HepG2 (cell line): Measurements from ENCODE around the gene CNN3. TPM values are rescaled to one million over a fixed set of nuclear protein-coding genes. Genes with fewer than 3 reads are reported as not detected.

Experiments used
- FOXO1 ChIP-seq: sonication (generic); formaldehyde crosslinking; IDR thresholded peaks from 2 replicates; pipeline ENCODE4 v1.4.0; 2020; ENCODE audit warnings: missing genetic modification reagents
- GABPB1 ChIP-seq: IDR thresholded peaks from 2 replicates; pipeline ENCODE4 v1.6.1; 2016; ENCODE audit warnings: mild to moderate bottlenecking, missing genetic modification reagents, moderate library complexity, missing compliant biosample characterization
- HBP1 ChIP-seq: IDR thresholded peaks from 2 replicates; pipeline ENCODE4 v1.6.1; 2016; ENCODE audit warnings: low read depth, control low read depth
- HDAC2 ChIP-seq: sonication (generic); formaldehyde crosslinking; IDR thresholded peaks from 2 replicates; pipeline ENCODE4 v1.4.0; 2020; ENCODE audit warnings: missing genetic modification reagents
- HIVEP1 ChIP-seq: sonication (generic); formaldehyde crosslinking; IDR thresholded peaks from 2 replicates; pipeline ENCODE4 v1.4.0; 2020; ENCODE audit warnings: mild to moderate bottlenecking, missing genetic modification reagents
- KDM3A ChIP-seq: IDR thresholded peaks from 2 replicates; pipeline ENCODE4 v1.6.1; 2018; ENCODE audit warnings: low read depth, missing compliant biosample characterization
- KDM5B ChIP-seq: sonication (generic); formaldehyde crosslinking; IDR thresholded peaks from 2 replicates; pipeline ENCODE4 v1.4.0; 2020; ENCODE audit warnings: missing genetic modification reagents, mild to moderate bottlenecking, borderline replicate concordance
- KDM6A ChIP-seq: IDR thresholded peaks from 2 replicates; pipeline ENCODE4 v1.6.1; 2016; ENCODE audit warnings: low read depth
- KLF15 ChIP-seq: sonication (generic); formaldehyde crosslinking; IDR thresholded peaks from 2 replicates; pipeline ENCODE4 v1.8.1; 2023; ENCODE audit warnings: borderline replicate concordance, mild to moderate bottlenecking, inconsistent platforms, missing genetic modification reagents, mixed read lengths
- POLR2AphosphoS2 ChIP-seq: IDR thresholded peaks from 2 replicates; pipeline ENCODE4 v1.6.1; 2011; ENCODE audit warnings: low read depth, low read length, improper control_type of control experiment
- RBM22 ChIP-seq: fragments of 200-400 bp; formaldehyde crosslinking; optimal IDR thresholded peaks from 2 replicates; pipeline ENCODE3; 2017; ENCODE audit warnings: mild to moderate bottlenecking, low read length, moderate library complexity
- TFAP4 ChIP-seq: sonication (generic); IDR thresholded peaks from 2 replicates; pipeline ENCODE4 v1.6.1; 2016; ENCODE audit warnings: low read depth, borderline replicate concordance
- THAP9 ChIP-seq: sonication (generic); formaldehyde crosslinking; IDR thresholded peaks from 2 replicates; pipeline ENCODE4; 2020; ENCODE audit warnings: missing genetic modification reagents, mild to moderate bottlenecking, borderline replicate concordance
- ZBTB14 ChIP-seq: sonication (generic); formaldehyde crosslinking; IDR thresholded peaks from 2 replicates; pipeline ENCODE4 v1.4.0; 2020; ENCODE audit warnings: missing genetic modification reagents
- ZNF205 ChIP-seq: IDR thresholded peaks from 2 replicates; pipeline ENCODE4 v1.6.1; 2018; ENCODE audit warnings: missing biosample characterization, missing genetic modification reagents
- ZNF24 ChIP-seq: fragments of 450-650 bp; IDR thresholded peaks from 2 replicates; pipeline ENCODE4 v1.6.1; 2017; ENCODE audit warnings: antibody characterized with exemption, mild to moderate bottlenecking
- ZNF275 ChIP-seq: sonication (generic); formaldehyde crosslinking; IDR thresholded peaks from 2 replicates; pipeline ENCODE4 v1.8.0; 2022; ENCODE audit warnings: missing genetic modification reagents, mild to moderate bottlenecking, inconsistent platforms, borderline replicate concordance
- ZNF33A ChIP-seq: sonication (generic); formaldehyde crosslinking; IDR thresholded peaks from 2 replicates; pipeline ENCODE4 v1.5.1; 2020; ENCODE audit warnings: missing genetic modification reagents, mild to moderate bottlenecking, moderate library complexity, borderline replicate concordance
- ZNF501 ChIP-seq: sonication (generic); formaldehyde crosslinking; IDR thresholded peaks from 2 replicates; pipeline ENCODE4 v1.5.1; 2020; ENCODE audit warnings: mild to moderate bottlenecking, moderate library complexity, missing genetic modification reagents
- ZNF607 ChIP-seq: sonication (generic); formaldehyde crosslinking; IDR thresholded peaks from 2 replicates; pipeline ENCODE4 v1.5.1; 2020; ENCODE audit warnings: missing genetic modification reagents, mild to moderate bottlenecking, borderline replicate concordance
- ZNF768 ChIP-seq: sonication (generic); formaldehyde crosslinking; IDR thresholded peaks from 2 replicates; pipeline ENCODE4 v1.4.0; 2020; ENCODE audit warnings: missing genetic modification reagents
- ZNF800 ChIP-seq: sonication (generic); formaldehyde crosslinking; IDR thresholded peaks from 2 replicates; pipeline ENCODE4 v1.4.0; 2020; ENCODE audit warnings: missing genetic modification reagents
- polyA plus RNA-seq, 8 experiments: library from polyadenylated mRNA; depleted of rRNA in 3 of 8; stranded (reverse) in 7 of 8; unstranded in 1 of 8; fragments of >200 nt; fragmentation: Illumina TruSeq in 4 of 8; extraction: Trizol in 4 of 8; gene quantifications; 2 replicates each; pipeline versions ENCODE4 v1.2.1 to v1.2.3, GENCODE V29; 2011 to 2016; ENCODE audit warnings: low read depth in 4 of 8, missing spikeins in 1 of 8, mixed read lengths in 1 of 8; ENCODE audit not compliant: insufficient read depth in 1 of 8
- total RNA-seq, 5 experiments: library from RNA; depleted of rRNA; stranded (reverse); fragments of >200 nt; fragmentation: Illumina TruSeq; extraction: Trizol; gene quantifications; 2 replicates each; pipeline ENCODE4 v1.2.3, GENCODE V29; 2016; ENCODE audit warnings: low read depth in 1 of 5

The CNN3 gene
- total and polyA plus RNA-seq, 2 of the 13 experiments (the other 11 are each of a cell fraction or from before 2014, with no cell fraction given): 113 to 223 TPM

GRCh38 chr1:94958081-94958480, 31.2 kb upstream of the CNN3 start (continued):
- TF ChIP-seq ZBTB14 (no peak), KDM3A (CRISPR knock-in tag) (no peak), ZNF275 (no peak), HDAC2 (CRISPR knock-in tag) (peak; percentile 42; the same call in 1 of the 2 replicates), RBM22 (no peak), ZNF768 (CRISPR knock-in tag) (no peak), HBP1 (no peak), GABPB1 (CRISPR knock-in tag) (no peak), TFAP4 (peak; percentile 43; the same call in 1 of the 2 replicates), ZNF501 (CRISPR knock-in tag) (peak; percentile 43; the same call in 1 of the 2 replicates), THAP9 (CRISPR knock-in tag) (no peak), HIVEP1 (CRISPR knock-in tag) (no peak), KLF15 (no peak), ZNF205 (CRISPR knock-in tag) (no peak), POLR2AphosphoS2 (no peak), KDM6A (no peak), ZNF24 (no peak), KDM5B (CRISPR knock-in tag) (no peak), ZNF607 (CRISPR knock-in tag) (0 out of 2 replicates have a peak, but pooled peaks have one; percentile 38), FOXO1 (peak; percentile 20; the same call in 1 of the 2 replicates), ZNF800 (CRISPR knock-in tag) (no peak), ZNF33A (CRISPR knock-in tag) (no peak)
